Activated CD8-positive, alpha-beta memory T cell treated with anti-CD3 and anti-CD28 coated beads for 1 hour (primary cell): ENCODE data around the gene AGAP1.

ENCODE experiments used
- DNase-seq, 2 donors: peaks; one replicate each; pipeline ENCODE4 v3.0.0-alpha.2; 2020; ENCODE audit warnings: low read depth in 1 of 2; ENCODE audit errors: extremely low read depth in 1 of 2

The AGAP1 gene

GRCh38 chr2:236160366-236161081 lies 666.7 kb downstream of the AGAP1 start:
- no peak for DNase-seq

GRCh38 chr2:236161082-236161462 lies 667.2 kb downstream of the AGAP1 start:
- no peak for DNase-seq

GRCh38 chr2:236161531-236161930 lies 667.7 kb downstream of the AGAP1 start:
- DNase-seq, result no peak

GRCh38 chr2:236162031-236162845 lies 668.4 kb downstream of the AGAP1 start:
- no peak for DNase-seq

GRCh38 chr2:236162882-236163470 lies 669.1 kb downstream of the AGAP1 start:
- no peak for DNase-seq

GRCh38 chr2:236163471-236164200 lies 669.8 kb downstream of the AGAP1 start:
- DNase-seq, result no peak

GRCh38 chr2:236164201-236164924 lies 670.5 kb downstream of the AGAP1 start:
- DNase-seq, result no peak

- no peak for DNase-seq
Observed at GRCh38 chr2:236164925-236165841, 671.3 kb downstream of the AGAP1 start.

- DNase-seq, result no peak
Observed at GRCh38 chr2:236165842-236166795, 672.3 kb downstream of the AGAP1 start.

GRCh38 chr2:236166796-236167296 lies 673.0 kb downstream of the AGAP1 start:
- DNase-seq, result no peak

- DNase-seq, result no peak
Observed at GRCh38 chr2:236167297-236168109, 673.7 kb downstream of the AGAP1 start.

- DNase-seq, result no peak
Observed at GRCh38 chr2:236168110-236169080, 674.6 kb downstream of the AGAP1 start, which contains the start of gene GBX2. TSS of gene GBX2 (minus strand) at chr2:236168386. CDS start at chr2:236167971, 415 bp downstream.

- no peak for DNase-seq
Observed at GRCh38 chr2:236169151-236169721, 675.4 kb downstream of the AGAP1 start.

GRCh38 chr2:236169741-236170589 lies 676.1 kb downstream of the AGAP1 start:
- DNase-seq, result no peak
